Lower lobe of right lung (tissue), 2 donors: ENCODE data around the gene FBF1. TPM values are rescaled to one million over a fixed set of nuclear protein-coding genes. Genes with fewer than 3 reads are reported as not detected.

ENCODE experiments used
- ATAC-seq, 2 donors: fragments of 200-7000 bp; cut with Tn5 transposase; one replicate each; pipeline ENCODE4 v1.9.1; 2020 to 2022; ENCODE audit warnings: mild to moderate bottlenecking in 2 of 2, moderate library complexity in 2 of 2
- DNase-seq: peaks from one replicate; pipeline ENCODE4 v3.0.0-alpha.2; 2020
- H3K27ac ChIP-seq: fragments of 200-600 bp; one replicate; pipeline ENCODE4 v1.8.0; 2022
- H3K27me3 ChIP-seq: fragments of 200-600 bp; one replicate; pipeline ENCODE4 v1.8.0; 2022; ENCODE audit warnings: low read depth
- H3K36me3 ChIP-seq: fragments of 200-600 bp; one replicate; pipeline ENCODE4 v1.8.0; 2022; ENCODE audit warnings: mild to moderate bottlenecking
- H3K4me1 ChIP-seq: fragments of 200-600 bp; one replicate; pipeline ENCODE4 v1.8.0; 2022
- H3K4me3 ChIP-seq: fragments of 200-600 bp; one replicate; pipeline ENCODE4 v1.8.0; 2022; ENCODE audit warnings: mild to moderate bottlenecking
- H3K9me3 ChIP-seq: fragments of 200-600 bp; one replicate; pipeline ENCODE4 v1.8.0; 2022
- CTCF ChIP-seq: fragments of 200-600 bp; IDR thresholded peaks from one replicate; pipeline ENCODE4 v1.8.0; 2022; ENCODE audit warnings: antibody characterized with exemption, mild to moderate bottlenecking
- intact Hi-C: fragments of 100-400 bp; cut with DNase I; formaldehyde crosslinking; loops from one replicate; pipeline ENCODE4 v1.11.0; 2022
- total RNA-seq: library from RNA; stranded (reverse); fragmentation: NEBNext Ultra II Directional; extraction: Animal tissue kit (Norgen Biotek cat#: 25700); gene quantifications from one replicate; pipeline ENCODE4 v1.2.1, GENCODE V29; 2021
- donor health status: DM: no; HTN: yes; CAD: no; lungs with severe emphysema.

FBF1 gene
- total RNA-seq, 1 donor from 2014 or later = 13.1 TPM

- intact Hi-C loops = no loop called here
- H3K36me3 ChIP-seq = peaks cover 100% of the 10 kb centered on the region
- no peak for ATAC-seq
- no peaks in the 10 kb centered on the region for H3K4me1 ChIP-seq
- no peak overlapping the region for H3K27ac ChIP-seq
- no peak for TF ChIP-seq CTCF
- H3K4me3 ChIP-seq = no peak overlapping the region
- no peaks in the 10 kb centered on the region for H3K27me3 ChIP-seq
- H3K9me3 ChIP-seq = no peaks in the 10 kb centered on the region
- DNase-seq = no peak
These were observed 10.2 kb upstream of the FBF1 start for GRCh38 chr17:75950855-75951554.

- ATAC-seq = no peak
- Histone ChIP-seq H3K36me3 (peaks cover 100% of the 10 kb centered on the region), H3K27me3 (no peaks in the 10 kb centered on the region), H3K4me1 (no peaks in the 10 kb centered on the region), H3K27ac (no peak overlapping the region), H3K4me3 (no peak overlapping the region), H3K9me3 (no peaks in the 10 kb centered on the region)
- intact Hi-C loops = no loop called here
- TF ChIP-seq CTCF = no peak
- DNase-seq = no peak
These were observed 9.6 kb upstream of the FBF1 start for GRCh38 chr17:75950421-75950820.

- DNase-seq (no peak), ATAC-seq (no peak)
- Histone ChIP-seq H3K27me3 (no peaks in the 10 kb centered on the region), H3K4me3 (no peak overlapping the region), H3K4me1 (peaks cover 9% of the 10 kb centered on the region), H3K36me3 (peaks cover 56% of the 10 kb centered on the region), H3K27ac (no peak overlapping the region), H3K9me3 (no peaks in the 10 kb centered on the region)
- TF ChIP-seq CTCF = no peak
- intact Hi-C loops = no loop called here
These were observed 4.4 kb upstream of the FBF1 start for GRCh38 chr17:75945211-75945610.

GRCh38 chr17:75943491-75943890, 2.6 kb upstream of the FBF1 start:
- Histone ChIP-seq H3K4me3 (no peak overlapping the region), H3K27me3 (no peaks in the 10 kb centered on the region), H3K9me3 (no peaks in the 10 kb centered on the region), H3K36me3 (peaks cover 39% of the 10 kb centered on the region), H3K4me1 (peaks cover 12% of the 10 kb centered on the region), H3K27ac (no peak overlapping the region)
- intact Hi-C loops = no loop called here
- DNase-seq = no peak
- no peak for TF ChIP-seq CTCF
- ATAC-seq = no peak

- DNase-seq (no peak), ATAC-seq (no peak)
- Histone ChIP-seq H3K9me3 (no peaks in the 10 kb centered on the region), H3K27ac (no peak overlapping the region), H3K36me3 (peaks cover 29% of the 10 kb centered on the region), H3K4me1 (peaks cover 12% of the 10 kb centered on the region), H3K4me3 (no peak overlapping the region), H3K27me3 (no peaks in the 10 kb centered on the region)
- intact Hi-C loops = no loop called here
- no peak for TF ChIP-seq CTCF
These were observed 1.6 kb upstream of the FBF1 start for GRCh38 chr17:75942473-75942872.
